Adipocyte (in vitro differentiated cells): ENCODE results near the gene PDS5B.
"Not testable (repeated sequence)": the region's sequence is repeated elsewhere in the genome, so short reads cannot be mapped to it uniquely, and the experiment has no call there.

Experiments used
- DNase-seq: peaks from one replicate; pipeline ENCODE4 v3.0.0-alpha.2; 2015; ENCODE audit warnings: low read depth
- H3K27me3 ChIP-seq: replicated peaks from 2 replicates; pipeline ENCODE4 v1.7.0; 2013; ENCODE audit warnings: mild to moderate bottlenecking, low read length, moderate library complexity; ENCODE audit not compliant: control insufficient read depth, insufficient read depth
- H3K36me3 ChIP-seq: 2 replicates; pipeline ENCODE4 v1.7.0; 2013; ENCODE audit warnings: low read length, mild to moderate bottlenecking, moderate library complexity; ENCODE audit not compliant: control insufficient read depth, insufficient read depth, severe bottlenecking
- H3K4me1 ChIP-seq: 2 replicates; pipeline ENCODE4 v1.7.0; 2013; ENCODE audit warnings: mild to moderate bottlenecking, low read length, moderate library complexity; ENCODE audit not compliant: control insufficient read depth, insufficient read depth
- H3K4me3 ChIP-seq: 2 replicates; pipeline ENCODE4 v1.7.0; 2013; ENCODE audit warnings: mild to moderate bottlenecking, low read length, moderate library complexity
- H3K9ac ChIP-seq: 2 replicates; pipeline ENCODE4 v1.7.0; 2013; ENCODE audit warnings: mild to moderate bottlenecking, low read length, moderate library complexity
- H3K9me3 ChIP-seq: 2 replicates; pipeline ENCODE4 v1.7.0; 2013; ENCODE audit warnings: mild to moderate bottlenecking, low read length, moderate library complexity; ENCODE audit not compliant: control insufficient read depth

PDS5B gene

GRCh38 chr13:32804673-32805230 is 218.5 kb downstream of the PDS5B start:
- Histone ChIP-seq H3K4me3 (no peak overlapping the region), H3K9ac (no peak overlapping the region), H3K4me1 (no peaks in the 10 kb centered on the region), H3K9me3 (no peaks in the 10 kb centered on the region), H3K27me3 (no peaks in the 10 kb centered on the region), H3K36me3 (no peaks in the 10 kb centered on the region)
- peak; percentile 45 for DNase-seq

GRCh38 chr13:32811297-32811800 is 225.1 kb downstream of the PDS5B start:
- H3K9ac ChIP-seq, result no peak overlapping the region
- H3K27me3 ChIP-seq, result no peaks in the 10 kb centered on the region
- DNase-seq, result peak; percentile 47
- no peak overlapping the region for H3K4me3 ChIP-seq
- H3K36me3 ChIP-seq, result no peaks in the 10 kb centered on the region
- no peaks in the 10 kb centered on the region for H3K9me3 ChIP-seq
- H3K4me1 ChIP-seq, result peaks cover 5% of the 10 kb centered on the region

GRCh38 chr13:32821149-32821688 is 235.0 kb downstream of the PDS5B start:
- H3K36me3 ChIP-seq, result no peaks in the 10 kb centered on the region
- no peak overlapping the region for H3K9ac ChIP-seq
- H3K9me3 ChIP-seq, result no peaks in the 10 kb centered on the region
- no peak for DNase-seq
- peaks cover 14% of the 10 kb centered on the region for H3K4me1 ChIP-seq
- H3K4me3 ChIP-seq, result no peak overlapping the region
- H3K27me3 ChIP-seq, result no peaks in the 10 kb centered on the region

- no peak overlapping the region for H3K9ac ChIP-seq
- H3K36me3 ChIP-seq, result no peaks in the 10 kb centered on the region
- DNase-seq, result no peak
- no peak overlapping the region for H3K4me3 ChIP-seq
- H3K27me3 ChIP-seq, result no peaks in the 10 kb centered on the region
- H3K4me1 ChIP-seq, result peaks cover 14% of the 10 kb centered on the region
- H3K9me3 ChIP-seq, result no peaks in the 10 kb centered on the region
Observed at GRCh38 chr13:32822771-32823170, 236.5 kb downstream of the PDS5B start.

- H3K9ac ChIP-seq, result no peak overlapping the region
- DNase-seq, result no peak
- H3K4me1 ChIP-seq, result peaks cover 14% of the 10 kb centered on the region
- no peak overlapping the region for H3K4me3 ChIP-seq
- no peaks in the 10 kb centered on the region for H3K9me3 ChIP-seq
- no peaks in the 10 kb centered on the region for H3K36me3 ChIP-seq
- no peaks in the 10 kb centered on the region for H3K27me3 ChIP-seq
Observed at GRCh38 chr13:32823597-32823996, 237.3 kb downstream of the PDS5B start.

- no peaks in the 10 kb centered on the region for H3K36me3 ChIP-seq
- H3K4me3 ChIP-seq, result no peak overlapping the region
- DNase-seq, result no peak
- H3K4me1 ChIP-seq, result peaks cover 14% of the 10 kb centered on the region
- no peaks in the 10 kb centered on the region for H3K9me3 ChIP-seq
- no peaks in the 10 kb centered on the region for H3K27me3 ChIP-seq
- no peak overlapping the region for H3K9ac ChIP-seq
Observed at GRCh38 chr13:32824061-32824460, 237.8 kb downstream of the PDS5B start.

GRCh38 chr13:32824675-32825074 is 238.4 kb downstream of the PDS5B start:
- H3K36me3 ChIP-seq, result no peaks in the 10 kb centered on the region
- H3K4me3 ChIP-seq, result no peak overlapping the region
- peaks cover 14% of the 10 kb centered on the region for H3K4me1 ChIP-seq
- no peaks in the 10 kb centered on the region for H3K27me3 ChIP-seq
- peak; percentile 87 for DNase-seq
- no peaks in the 10 kb centered on the region for H3K9me3 ChIP-seq
- no peak overlapping the region for H3K9ac ChIP-seq

GRCh38 chr13:32825481-32825880 is 239.2 kb downstream of the PDS5B start:
- Histone ChIP-seq H3K27me3 (no peaks in the 10 kb centered on the region), H3K4me1 (peaks cover 14% of the 10 kb centered on the region), H3K4me3 (no peak overlapping the region), H3K36me3 (no peaks in the 10 kb centered on the region), H3K9me3 (no peaks in the 10 kb centered on the region), H3K9ac (no peak overlapping the region)
- DNase-seq, result no peak

- DNase-seq, H3K9me3 ChIP-seq, H3K36me3 ChIP-seq, H3K4me3 ChIP-seq, H3K9ac ChIP-seq, H3K27me3 ChIP-seq: not testable (repeated sequence)
- H3K4me1 ChIP-seq, result peaks cover 14% of the 10 kb centered on the region
Observed at GRCh38 chr13:32826372-32826771, 240.1 kb downstream of the PDS5B start.
